GM12872 (cell line): ENCODE results near the gene BCAS1.

Source experiments
- CTCF ChIP-seq: IDR thresholded peaks from 3 replicates; pipeline ENCODE4 v1.5.1; 2011; ENCODE audit warnings: low read depth, mild to moderate bottlenecking, low read length, moderate library complexity; ENCODE audit not compliant: insufficient read depth

Gene BCAS1

GRCh38 chr20:53931597-53931996 lies 138.8 kb downstream of the BCAS1 start:
- TF ChIP-seq CTCF: no peak

DNA sequence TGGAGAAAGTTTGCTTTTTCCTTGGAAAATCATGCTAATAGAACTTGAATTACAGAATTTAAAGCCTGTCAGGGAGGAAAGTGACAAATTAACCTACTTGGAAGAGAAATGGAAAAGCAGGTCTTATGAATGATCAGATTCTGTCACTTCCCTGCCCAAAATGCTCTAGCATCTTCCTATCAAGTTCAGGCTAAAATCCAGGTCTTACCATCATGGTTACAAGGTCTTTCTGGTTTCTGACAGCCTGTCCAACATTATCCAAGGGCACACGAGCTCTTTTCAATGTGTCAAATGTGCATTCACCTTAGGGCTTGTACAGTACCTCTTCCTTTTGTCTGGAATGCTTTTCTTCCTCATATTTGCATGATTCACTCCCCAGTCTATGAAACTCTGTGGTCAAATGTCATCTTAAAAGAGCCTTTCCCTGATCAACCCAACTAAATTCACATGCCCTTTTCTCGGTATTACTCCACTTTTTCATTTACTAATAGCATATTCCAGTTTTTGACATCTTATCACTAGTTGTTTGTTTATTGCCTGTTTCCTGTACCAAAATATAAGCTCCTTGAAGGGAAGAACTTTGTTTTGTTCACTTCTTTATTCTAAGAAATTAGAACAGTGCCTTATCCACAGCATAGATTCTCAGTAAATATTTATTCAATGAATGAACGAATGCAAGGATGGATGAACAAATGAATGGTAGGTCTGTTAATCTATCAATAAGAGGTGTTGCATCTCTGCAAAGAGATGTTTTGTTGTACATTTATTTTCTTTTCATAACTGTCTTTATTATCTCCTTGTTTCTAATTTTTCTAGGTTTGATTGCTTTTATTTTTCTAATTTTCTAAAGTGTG lies 139.5 kb downstream of the BCAS1 start:
- TF ChIP-seq CTCF: no peak

DNA sequence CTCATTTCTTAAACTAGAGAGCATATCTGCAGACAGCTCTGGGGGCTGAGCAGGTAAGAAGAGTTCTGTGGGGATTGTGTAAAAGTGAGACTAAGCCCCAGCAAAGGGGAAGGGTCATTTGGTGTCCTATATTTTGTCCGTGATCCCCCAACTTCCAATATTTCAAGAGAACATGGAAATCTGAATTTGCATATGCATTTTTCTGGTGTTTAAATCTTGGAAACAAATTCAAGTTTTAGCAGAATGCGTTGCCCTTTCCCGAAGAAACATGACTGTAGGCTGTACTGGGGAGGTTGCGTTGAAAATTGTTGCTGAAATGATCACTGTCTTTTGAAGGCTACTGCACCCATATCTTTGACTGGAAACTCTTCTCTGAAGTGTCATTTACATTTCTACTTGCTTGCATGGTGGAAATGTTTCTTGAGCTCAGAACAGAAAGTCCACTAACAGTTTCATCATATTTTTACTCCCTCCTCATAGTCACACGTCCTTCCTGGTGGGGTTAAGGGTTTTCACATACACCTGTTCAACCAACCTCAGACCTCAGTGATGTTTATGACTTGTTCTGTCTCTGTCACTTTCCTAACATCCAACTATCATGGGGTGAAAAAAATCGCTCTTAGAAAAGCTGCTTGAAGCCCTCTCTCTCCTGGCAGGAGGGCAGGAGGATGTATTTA lies 140.3 kb downstream of the BCAS1 start:
- TF ChIP-seq CTCF: no peak

GRCh38 chr20:53929399-53929798 lies 141.0 kb downstream of the BCAS1 start:
- TF ChIP-seq CTCF: no peak

DNA sequence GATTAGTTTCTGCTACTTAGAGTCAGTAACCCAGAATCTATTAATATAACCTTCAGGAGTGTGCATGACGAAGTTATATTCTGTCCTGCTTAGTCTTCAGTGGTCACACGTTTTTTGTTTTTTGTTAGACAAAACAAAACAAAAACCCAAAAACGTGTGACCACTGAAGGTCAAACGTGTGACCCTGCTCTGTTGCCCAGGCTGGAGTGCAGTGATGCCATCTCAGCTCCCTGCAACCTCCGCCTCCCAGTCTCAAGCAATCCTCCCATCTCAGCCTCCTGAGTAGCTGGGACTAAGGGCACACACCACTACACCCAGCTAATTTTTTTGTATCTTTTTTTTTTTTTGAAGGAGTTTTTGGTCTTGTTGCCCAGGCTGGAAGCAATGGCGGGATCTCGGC lies 142.4 kb downstream of the BCAS1 start:
- TF ChIP-seq CTCF: no peak

GRCh38 chr20:53926428-53927028 lies 143.9 kb downstream of the BCAS1 start:
- TF ChIP-seq CTCF: no peak

GRCh38 chr20:53925651-53926401 lies 144.6 kb downstream of the BCAS1 start:
- TF ChIP-seq CTCF: no peak
